Ovary (tissue), 7 donors: ENCODE data around the gene GTF2H2C_2.
"Not testable (repeated sequence)": the region's sequence is repeated elsewhere in the genome, so short reads cannot be mapped to it uniquely, and the experiment has no call there.

Experiments
- DNase-seq, 5 donors: peaks; one replicate each; pipeline ENCODE4 v3.0.0-alpha.2; 2019 to 2020
- H3K27ac ChIP-seq, 2 donors: fragments of 200-600 bp; one replicate each; pipeline versions ENCODE4 v1.5.1 to v1.8.0; 2019 to 2022
- H3K27me3 ChIP-seq: fragments of 200-600 bp; one replicate; pipeline ENCODE4 v1.8.0; 2022
- H3K36me3 ChIP-seq: fragments of 200-600 bp; sonication (generic); one replicate; pipeline ENCODE4 v1.5.1; 2019
- H3K4me1 ChIP-seq: one replicate; pipeline ENCODE4 v1.8.1; 2013; ENCODE audit warnings: mild to moderate bottlenecking, moderate library complexity; ENCODE audit not compliant: insufficient read depth
- H3K4me3 ChIP-seq: fragments of 200-600 bp; sonication (generic); one replicate; pipeline ENCODE4 v1.5.1; 2017
- H3K9me3 ChIP-seq, 2 donors: fragments of 200-600 bp in 1 of 2; sonication (generic) in 1 of 2; one replicate each; pipeline versions ENCODE4 v1.5.1 to v1.8.1; 2013 to 2019; ENCODE audit warnings: mild to moderate bottlenecking in 1 of 2, moderate library complexity in 1 of 2
- WGBS, 3 donors: extraction: QIAGEN DNeasy Blood & Tissue Kit in 1 of 3; methylation state at CpG; one replicate each; pipeline versions ENCODE4 v1.1.5 to v1.1.7; 2013 to 2017; 5-methylcytosine and 5-hydroxymethylcytosine counted together
- intact Hi-C, 4 donors: fragments of 100-400 bp; cut with DNase I; formaldehyde crosslinking; loops; one replicate each; pipeline versions ENCODE4 v1.11.0 to v1.15.1; 2022 to 2023
- TF ChIP-seq, protein P1 (sequence below), 3 donors: fragments of 450-650 bp in 2 of 3; fragments of 200-600 bp in 1 of 3; IDR thresholded peaks; one replicate each; pipeline versions ENCODE4 v1.5.1 to v1.8.0; 2016 to 2022; ENCODE audit warnings: antibody characterized with exemption in 3 of 3, mild to moderate bottlenecking in 1 of 3
- donor health status: DM: no; HTN: no; CAD: no; lungs with moderate emphysema.
- donor health status: DM: no; HTN: no; CAD: no.
- donor health status: Bipolar disorder and iron deficiency.
- donor health status: DM: no; HTN: no; CAD: no.
- donor health status: DM: yes; HTN: yes; CAD: no.

Gene GTF2H2C_2

GRCh38 chr5:70415117-70415516 lies at the start of gene GTF2H2C_2:
Gene GTF2H2C_2 (plus strand): TSS chr5:70415368.
- H3K4me1 ChIP-seq, H3K4me3 ChIP-seq, H3K9me3 ChIP-seq, H3K27ac ChIP-seq, DNase-seq, H3K36me3 ChIP-seq, intact Hi-C loops, H3K27me3 ChIP-seq: not testable (repeated sequence)
- WGBS, 3 donors, result no CpG with 5 or more reads among the region's 39 CpGs

GRCh38 chr5:70400984-70401686 lies 14.0 kb upstream of the GTF2H2C_2 start:
- H3K4me1 ChIP-seq, H3K9me3 ChIP-seq, H3K36me3 ChIP-seq, H3K27me3 ChIP-seq, intact Hi-C loops: not testable (repeated sequence)
- peak overlapping the region; percentile 49 for H3K4me3 ChIP-seq
- WGBS, 3 donors, result 0% methylated on average over 4 to 31 of the region's 71 CpGs; no CpG with 5 or more reads in 1 of the 3 donors
- TF ChIP-seq, protein P1, sequence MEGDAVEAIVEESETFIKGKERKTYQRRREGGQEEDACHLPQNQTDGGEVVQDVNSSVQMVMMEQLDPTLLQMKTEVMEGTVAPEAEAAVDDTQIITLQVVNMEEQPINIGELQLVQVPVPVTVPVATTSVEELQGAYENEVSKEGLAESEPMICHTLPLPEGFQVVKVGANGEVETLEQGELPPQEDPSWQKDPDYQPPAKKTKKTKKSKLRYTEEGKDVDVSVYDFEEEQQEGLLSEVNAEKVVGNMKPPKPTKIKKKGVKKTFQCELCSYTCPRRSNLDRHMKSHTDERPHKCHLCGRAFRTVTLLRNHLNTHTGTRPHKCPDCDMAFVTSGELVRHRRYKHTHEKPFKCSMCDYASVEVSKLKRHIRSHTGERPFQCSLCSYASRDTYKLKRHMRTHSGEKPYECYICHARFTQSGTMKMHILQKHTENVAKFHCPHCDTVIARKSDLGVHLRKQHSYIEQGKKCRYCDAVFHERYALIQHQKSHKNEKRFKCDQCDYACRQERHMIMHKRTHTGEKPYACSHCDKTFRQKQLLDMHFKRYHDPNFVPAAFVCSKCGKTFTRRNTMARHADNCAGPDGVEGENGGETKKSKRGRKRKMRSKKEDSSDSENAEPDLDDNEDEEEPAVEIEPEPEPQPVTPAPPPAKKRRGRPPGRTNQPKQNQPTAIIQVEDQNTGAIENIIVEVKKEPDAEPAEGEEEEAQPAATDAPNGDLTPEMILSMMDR (IDR thresholded peaks at IDR 0.05), result peak in 1 of 3 donors; percentile 25
- H3K27ac ChIP-seq, result peak overlapping the region in 1 of 2 donors; percentile 55
- peak in 4 of 5 donors; percentile 23 to 59 (median 50) for DNase-seq

GRCh38 chr5:70421322-70421721 lies 6.2 kb downstream of the GTF2H2C_2 start:
- WGBS, 3 donors, result no CpG with 5 or more reads among the region's 1 CpG
- H3K27ac ChIP-seq, intact Hi-C loops, H3K27me3 ChIP-seq, H3K36me3 ChIP-seq, H3K4me3 ChIP-seq, H3K4me1 ChIP-seq, DNase-seq, H3K9me3 ChIP-seq: not testable (repeated sequence)

- H3K9me3 ChIP-seq, H3K27ac ChIP-seq: not testable (repeated sequence)
- no CpG with 5 or more reads among the region's 3 CpGs for WGBS, 3 donors
Measured at GRCh38 chr5:70423215-70423614, 8.0 kb downstream of the GTF2H2C_2 start.

DNA sequence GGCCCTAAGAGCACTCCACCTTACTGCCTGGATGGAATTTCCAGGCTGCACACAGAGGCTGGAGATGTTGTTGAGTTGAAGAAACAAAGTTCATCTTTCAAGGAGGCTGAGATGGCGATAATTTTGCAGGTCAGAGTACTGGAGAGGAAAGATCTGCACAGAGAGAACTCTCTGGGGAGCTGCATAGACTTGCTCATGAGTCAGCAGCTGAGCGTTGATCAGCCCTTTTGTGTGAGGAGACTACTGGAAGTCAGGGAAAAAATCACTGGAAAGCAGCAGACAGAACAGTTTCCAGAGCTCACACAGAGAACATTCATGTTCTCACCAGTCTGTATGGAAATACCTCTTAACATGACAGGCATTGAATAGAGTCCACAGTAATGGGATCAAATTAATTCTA lies 23.4 kb downstream of the GTF2H2C_2 start:
- H3K4me3 ChIP-seq, H3K36me3 ChIP-seq, intact Hi-C loops, H3K27me3 ChIP-seq, H3K27ac ChIP-seq, H3K9me3 ChIP-seq, H3K4me1 ChIP-seq, DNase-seq: not testable (repeated sequence)
- no CpG with 5 or more reads among the region's 2 CpGs for WGBS, 3 donors

More at GRCh38 chr5:70423215-70423614, 8.0 kb downstream of the GTF2H2C_2 start:
- H3K27me3 ChIP-seq, H3K36me3 ChIP-seq, H3K4me1 ChIP-seq, H3K4me3 ChIP-seq, DNase-seq, intact Hi-C loops: not testable (repeated sequence)

GRCh38 chr5:70449565-70449964 lies 34.4 kb downstream of the GTF2H2C_2 start:
- H3K9me3 ChIP-seq, H3K4me3 ChIP-seq, H3K27ac ChIP-seq, DNase-seq, H3K4me1 ChIP-seq, intact Hi-C loops, H3K27me3 ChIP-seq, H3K36me3 ChIP-seq: not testable (repeated sequence)
- WGBS, 3 donors, result no CpG with 5 or more reads among the region's 1 CpG

- H3K27me3 ChIP-seq, DNase-seq, intact Hi-C loops: not testable (repeated sequence)
Measured at GRCh38 chr5:70451249-70451984, 36.2 kb downstream of the GTF2H2C_2 start.

DNA sequence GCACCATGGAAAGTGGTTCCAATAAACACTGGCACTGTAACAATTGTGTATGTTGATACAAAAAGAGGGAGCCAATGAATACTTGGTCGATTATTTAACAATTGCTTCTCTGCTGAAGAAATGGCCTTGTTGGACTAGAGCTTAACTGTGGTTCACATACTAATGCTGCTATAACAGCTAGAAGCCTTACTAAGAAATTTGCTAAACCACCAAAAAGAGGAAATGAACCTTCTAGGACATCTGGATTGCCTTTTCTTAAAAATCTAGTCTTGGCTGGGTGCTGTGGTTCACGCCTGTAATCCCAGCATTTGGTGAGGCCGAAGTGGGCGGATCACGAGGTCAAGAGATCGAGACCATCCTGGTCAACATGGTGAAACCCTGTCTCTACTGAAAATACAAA lies 41.9 kb downstream of the GTF2H2C_2 start:
- H3K9me3 ChIP-seq, intact Hi-C loops, H3K4me3 ChIP-seq, H3K27ac ChIP-seq, H3K36me3 ChIP-seq, H3K4me1 ChIP-seq, DNase-seq, H3K27me3 ChIP-seq: not testable (repeated sequence)
- WGBS, 3 donors, result no CpG with 5 or more reads among the region's 6 CpGs

More at GRCh38 chr5:70451249-70451984, 36.2 kb downstream of the GTF2H2C_2 start:
- H3K9me3 ChIP-seq, H3K27ac ChIP-seq, H3K4me3 ChIP-seq, H3K36me3 ChIP-seq, H3K4me1 ChIP-seq: not testable (repeated sequence)
- WGBS, 3 donors, result no CpG with 5 or more reads among the region's 7 CpGs

DNA sequence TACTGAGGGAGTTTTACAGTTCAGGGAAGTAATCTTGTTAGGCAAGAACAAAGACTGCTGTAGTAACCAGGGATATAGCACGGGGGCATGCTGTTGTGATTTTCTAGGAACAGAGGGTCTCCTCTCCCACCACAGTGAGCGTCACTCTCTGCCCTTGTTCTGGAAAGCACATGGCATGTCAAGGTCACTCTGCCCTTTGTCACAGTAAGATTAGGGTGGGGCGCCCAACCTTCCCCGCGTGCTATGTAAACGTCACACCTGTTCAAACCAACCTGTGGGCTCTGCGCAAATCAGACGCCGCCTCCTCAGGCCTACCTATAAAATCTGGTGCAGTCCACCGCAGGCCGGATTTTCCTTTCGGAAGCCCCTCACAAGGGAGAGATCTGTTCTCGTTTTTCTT lies 44.0 kb downstream of the GTF2H2C_2 start:
- H3K4me1 ChIP-seq, intact Hi-C loops, DNase-seq, H3K27me3 ChIP-seq, H3K9me3 ChIP-seq, H3K36me3 ChIP-seq, H3K4me3 ChIP-seq, H3K27ac ChIP-seq: not testable (repeated sequence)
- 59 to 78% (median 66%) methylated on average over 4 to 7 of the region's 13 CpGs for WGBS, 3 donors

DNA sequence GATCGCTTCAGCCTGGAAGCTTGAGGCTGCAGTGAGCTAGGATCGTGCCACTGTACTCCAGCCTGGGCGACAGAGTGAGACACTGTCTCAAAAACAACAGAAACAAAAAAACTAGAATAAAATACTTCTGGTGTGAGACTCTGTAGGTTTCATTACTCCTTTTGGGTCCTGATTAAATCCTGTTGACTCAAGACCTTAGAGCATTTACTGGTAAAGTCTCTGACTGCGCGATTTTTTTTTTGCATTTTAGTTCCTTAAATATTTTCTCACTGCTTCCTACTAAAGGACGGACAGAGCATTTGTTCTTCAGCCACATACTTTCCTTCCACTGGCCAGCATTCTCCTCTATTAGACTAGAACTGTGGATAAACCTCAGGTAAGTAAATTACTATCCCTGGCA lies 46.8 kb downstream of the GTF2H2C_2 start:
- DNase-seq, H3K4me1 ChIP-seq, H3K9me3 ChIP-seq, intact Hi-C loops, H3K4me3 ChIP-seq, H3K36me3 ChIP-seq, H3K27me3 ChIP-seq, H3K27ac ChIP-seq: not testable (repeated sequence)
- WGBS, 3 donors, result no CpG with 5 or more reads among the region's 6 CpGs

- H3K4me1 ChIP-seq, intact Hi-C loops, H3K27ac ChIP-seq, H3K9me3 ChIP-seq, H3K36me3 ChIP-seq, DNase-seq, H3K4me3 ChIP-seq, H3K27me3 ChIP-seq: not testable (repeated sequence)
- WGBS, 3 donors, result no CpG with 5 or more reads among the region's 5 CpGs
Measured at GRCh38 chr5:70464019-70464637, 49.0 kb downstream of the GTF2H2C_2 start.
